Measurements from ENCODE around the gene MS4A8. TPM values are rescaled to one million over a fixed set of nuclear protein-coding genes. Genes with fewer than 3 reads are reported as not detected.
"Not testable (repeated sequence)": the region's sequence is repeated elsewhere in the genome, so short reads cannot be mapped to it uniquely, and the experiment has no call there.

Gene MS4A8
- total RNA-seq: not detected

GRCh38 chr11:60699284-60699691, at the start of gene MS4A8:
TSS of gene MS4A8 (plus strand) at chr11:60699612. CDS start at chr11:60700861, 1,249 bp downstream.
- Histone ChIP-seq H3K4me1 (no peaks in the 10 kb centered on the region), H3K4me3 (no peak within 1 kb of the TSS), H3K27me3 (no peaks in the 10 kb centered on the region), H3K36me3 (no peaks in the 10 kb centered on the region), H3K27ac (replicated peaks in 1 of 4) (no peak within 1 kb of the TSS), H3K9me3 (no peaks in the 10 kb centered on the region)
- TF ChIP-seq POLR2AphosphoS5 (IDR thresholded peaks at IDR 0.05) (no peak), POLR2A (IDR thresholded peaks at IDR 0.05; ENCODE audit: low read depth) (no peak), EP300 (IDR thresholded peaks at IDR 0.05) (no peak), CTCF (IDR thresholded peaks at IDR 0.05) (no peak)
- intact Hi-C loops (cut with DNase I): no loop called here
- DNase-seq (ENCODE audit: extremely low spot score): peak; percentile 55
- 13% methylated on average over 2 of the region's 2 CpGs for WGBS

- no peaks in the 10 kb centered on the region for H3K4me1 ChIP-seq
- 87% methylated on average over 4 of the region's 4 CpGs for WGBS
- H3K27ac ChIP-seq (replicated peaks in 1 of 4): no peak overlapping the region
- TF ChIP-seq POLR2A (IDR thresholded peaks at IDR 0.05; ENCODE audit: low read depth): no peak
- no peak for TF ChIP-seq EP300 (IDR thresholded peaks at IDR 0.05)
- no peak for TF ChIP-seq POLR2AphosphoS5 (IDR thresholded peaks at IDR 0.05)
- TF ChIP-seq CTCF (IDR thresholded peaks at IDR 0.05): no peak
- H3K36me3 ChIP-seq: no peaks in the 10 kb centered on the region
- H3K27me3 ChIP-seq: no peaks in the 10 kb centered on the region
- DNase-seq (ENCODE audit: extremely low spot score): no peak
- intact Hi-C loops (cut with DNase I): no loop called here
- no peaks in the 10 kb centered on the region for H3K9me3 ChIP-seq
- no peak overlapping the region for H3K4me3 ChIP-seq
Measured at GRCh38 chr11:60657888-60658287, 41.5 kb upstream of the MS4A8 start.

- no peaks in the 10 kb centered on the region for H3K9me3 ChIP-seq
- no peaks in the 10 kb centered on the region for H3K27me3 ChIP-seq
- TF ChIP-seq POLR2A (IDR thresholded peaks at IDR 0.05; ENCODE audit: low read depth) (no peak), CTCF (IDR thresholded peaks at IDR 0.05) (no peak), POLR2AphosphoS5 (IDR thresholded peaks at IDR 0.05) (no peak), EP300 (IDR thresholded peaks at IDR 0.05) (no peak)
- H3K36me3 ChIP-seq: no peaks in the 10 kb centered on the region
- 82% methylated on average over 1 of the region's 1 CpG for WGBS
- intact Hi-C loops (cut with DNase I): no loop called here
- H3K4me3 ChIP-seq: no peak overlapping the region
- no peak for DNase-seq (ENCODE audit: extremely low spot score)
- H3K4me1 ChIP-seq: no peaks in the 10 kb centered on the region
- no peak overlapping the region for H3K27ac ChIP-seq (replicated peaks in 1 of 4)
Measured at GRCh38 chr11:60658409-60658808, 41.0 kb upstream of the MS4A8 start.

- DNase-seq (ENCODE audit: extremely low spot score): no peak
Measured at GRCh38 chr11:60672255-60672654, 27.2 kb upstream of the MS4A8 start.

GRCh38 chr11:60678231-60678630, 21.2 kb upstream of the MS4A8 start:
- H3K27ac ChIP-seq (replicated peaks in 1 of 4); intact Hi-C loops (cut with DNase I); H3K4me3 ChIP-seq; DNase-seq (ENCODE audit: extremely low spot score); H3K4me1 ChIP-seq; H3K36me3 ChIP-seq; H3K27me3 ChIP-seq: not testable (repeated sequence)
- peaks cover 0 to 28% (median 20%) of the 10 kb centered on the region in 4 donors for H3K9me3 ChIP-seq
- WGBS: 76% methylated on average over 2 of the region's 2 CpGs

More at GRCh38 chr11:60672255-60672654, 27.2 kb upstream of the MS4A8 start:
- TF ChIP-seq EP300 (IDR thresholded peaks at IDR 0.05) (no peak), POLR2AphosphoS5 (IDR thresholded peaks at IDR 0.05) (no peak), CTCF (IDR thresholded peaks at IDR 0.05) (no peak), POLR2A (IDR thresholded peaks at IDR 0.05; ENCODE audit: low read depth) (no peak)
- intact Hi-C loops (cut with DNase I): no loop called here
- Histone ChIP-seq H3K9me3 (peaks cover 0 to 22% (median 14%) of the 10 kb centered on the region in 4 donors), H3K27me3 (no peaks in the 10 kb centered on the region), H3K4me3 (no peak overlapping the region), H3K4me1 (no peaks in the 10 kb centered on the region), H3K36me3 (no peaks in the 10 kb centered on the region), H3K27ac (replicated peaks in 1 of 4) (no peak overlapping the region)
- 91% methylated on average over 3 of the region's 3 CpGs for WGBS

All from esophagus muscularis mucosa (tissue), 4 donors.